A673 (cell line): ENCODE measurements around the gene TRMT61A. TPM values are rescaled to one million over a fixed set of nuclear protein-coding genes. Genes with fewer than 3 reads are reported as not detected.

Source experiments
- BruUV-seq: library from RNA; stranded (reverse); fragments of 400-500 nt; replicated peaks from 2 replicates; lab custom pipeline; 2021; lab: Mats Ljungman, UMichigan
- CTCF ChIA-PET: fragments of 300-600 bp; sonication (Branson Sonifier 250); formaldehyde crosslinking; loops from one replicate; lab custom pipeline; 2022; ENCODE audit warnings: antibody characterized with exemption; lab: Charles Lee
- POLR2A ChIA-PET: fragments of 300-600 bp; sonication (Branson Sonifier 250); formaldehyde crosslinking; loops from one replicate; lab custom pipeline; 2022; ENCODE audit warnings: antibody characterized with exemption; ENCODE audit not compliant: low non-redundant PET; lab: Charles Lee
- DNase-seq: peaks from one replicate; pipeline ENCODE4 v3.0.0-alpha.2; 2015; ENCODE audit warnings: low spot score
- H3K27ac ChIP-seq: fragments of 200-600 bp; sonication (generic); 2 replicates; pipeline ENCODE4 v1.5.1; 2016; ENCODE audit warnings: mixed run types, low read depth, mild to moderate bottlenecking, mixed read lengths, antibody characterized with exemption, low read length; ENCODE audit not compliant: poor library complexity, severe bottlenecking
- H3K27me3 ChIP-seq: fragments of 200-600 bp; sonication (generic); replicated peaks from 2 replicates; pipeline ENCODE4 v1.6.1; 2017; ENCODE audit warnings: mixed run types, low read depth, mild to moderate bottlenecking, mixed read lengths, antibody characterized with exemption, low read length; ENCODE audit not compliant: insufficient read depth, poor library complexity
- H3K36me3 ChIP-seq: fragments of 200-600 bp; sonication (generic); 2 replicates; pipeline ENCODE4 v1.6.1; 2016; ENCODE audit warnings: mixed run types, mild to moderate bottlenecking, mixed read lengths, antibody characterized with exemption, low read length; ENCODE audit not compliant: insufficient read depth, poor library complexity, severe bottlenecking
- H3K4me1 ChIP-seq: fragments of 200-600 bp; sonication (generic); 2 replicates; pipeline ENCODE4 v1.6.1; 2017; ENCODE audit warnings: mixed run types, mild to moderate bottlenecking, mixed read lengths, antibody characterized with exemption, low read length; ENCODE audit not compliant: insufficient read depth, poor library complexity, severe bottlenecking
- H3K4me3 ChIP-seq: fragments of 200-600 bp; sonication (generic); 2 replicates; pipeline ENCODE4 v1.5.1; 2016; ENCODE audit warnings: low read depth, mixed run types, mild to moderate bottlenecking, mixed read lengths, low read length; ENCODE audit not compliant: poor library complexity, severe bottlenecking
- H3K9me3 ChIP-seq: fragments of 200-600 bp; sonication (generic); 2 replicates; pipeline ENCODE4 v1.6.1; 2016; ENCODE audit warnings: mixed run types, low read depth, mild to moderate bottlenecking, mixed read lengths, antibody characterized with exemption, low read length; ENCODE audit not compliant: poor library complexity, severe bottlenecking
- EZH2 ChIP-seq: fragments of 200-600 bp; sonication (generic); IDR thresholded peaks from 2 replicates; pipeline ENCODE4 v1.6.1; 2017; ENCODE audit warnings: borderline replicate concordance, low read depth, mild to moderate bottlenecking, mixed read lengths, antibody characterized with exemption, low read length; ENCODE audit not compliant: poor library complexity, severe bottlenecking
- intact Hi-C: fragments of 100-400 bp; cut with micrococcal nuclease; formaldehyde crosslinking; loops from one replicate; pipeline ENCODE4 v1.10.0; 2022; ENCODE audit not compliant: unreplicated experiment
- total RNA-seq: library from RNA; stranded (reverse); gene quantifications from 2 replicates; pipeline ENCODE4 v1.2.3, GENCODE V29; 2021
- TF ChIP-seq, protein P1 (sequence below): fragments of 300-800, 200-600 bp; sonication (generic); conservative IDR thresholded peaks from 2 replicates; pipeline ENCODE4 v1.5.1; 2017; ENCODE audit warnings: low read depth, mild to moderate bottlenecking, antibody characterized with exemption, low read length, moderate library complexity, mixed read lengths

The TRMT61A gene
- total RNA-seq, 1 experiment from 2014 or later = 23.6 TPM

DNA sequence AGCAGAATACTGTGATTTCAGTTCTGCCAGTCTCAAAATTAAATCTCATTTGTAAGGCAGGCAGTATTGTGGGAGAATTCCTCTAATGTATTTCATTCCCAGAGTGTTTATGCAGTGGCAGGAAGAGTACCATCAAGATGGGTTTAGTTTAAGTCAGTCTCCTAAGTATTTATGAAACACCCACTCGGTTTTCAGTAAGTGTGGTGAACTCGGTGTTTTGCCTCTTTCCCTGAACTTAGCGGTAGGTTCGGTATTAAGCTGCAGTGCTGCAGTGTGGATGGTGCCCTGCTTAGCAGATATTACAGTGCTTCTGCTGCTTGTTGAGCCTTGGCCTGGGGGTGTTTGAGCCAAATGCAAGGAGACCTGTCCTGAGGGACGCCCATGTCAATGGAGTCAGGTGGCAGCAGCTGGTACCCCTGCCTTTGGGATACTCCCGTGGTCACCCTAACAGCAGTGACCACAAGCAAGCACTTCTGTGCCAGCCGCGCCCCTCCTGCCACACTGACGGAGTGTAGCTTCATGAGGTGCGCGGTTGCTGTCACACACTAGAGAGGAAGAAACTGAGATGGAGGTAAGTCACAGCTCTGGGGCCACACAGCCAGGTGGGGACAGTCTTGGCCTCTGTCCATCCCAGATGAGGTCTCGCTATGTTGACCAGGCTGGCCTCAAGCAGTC lies 49.5 kb downstream of the TRMT61A start:
- CTCF ChIA-PET = no interaction called here
- TF ChIP-seq, protein P1, sequence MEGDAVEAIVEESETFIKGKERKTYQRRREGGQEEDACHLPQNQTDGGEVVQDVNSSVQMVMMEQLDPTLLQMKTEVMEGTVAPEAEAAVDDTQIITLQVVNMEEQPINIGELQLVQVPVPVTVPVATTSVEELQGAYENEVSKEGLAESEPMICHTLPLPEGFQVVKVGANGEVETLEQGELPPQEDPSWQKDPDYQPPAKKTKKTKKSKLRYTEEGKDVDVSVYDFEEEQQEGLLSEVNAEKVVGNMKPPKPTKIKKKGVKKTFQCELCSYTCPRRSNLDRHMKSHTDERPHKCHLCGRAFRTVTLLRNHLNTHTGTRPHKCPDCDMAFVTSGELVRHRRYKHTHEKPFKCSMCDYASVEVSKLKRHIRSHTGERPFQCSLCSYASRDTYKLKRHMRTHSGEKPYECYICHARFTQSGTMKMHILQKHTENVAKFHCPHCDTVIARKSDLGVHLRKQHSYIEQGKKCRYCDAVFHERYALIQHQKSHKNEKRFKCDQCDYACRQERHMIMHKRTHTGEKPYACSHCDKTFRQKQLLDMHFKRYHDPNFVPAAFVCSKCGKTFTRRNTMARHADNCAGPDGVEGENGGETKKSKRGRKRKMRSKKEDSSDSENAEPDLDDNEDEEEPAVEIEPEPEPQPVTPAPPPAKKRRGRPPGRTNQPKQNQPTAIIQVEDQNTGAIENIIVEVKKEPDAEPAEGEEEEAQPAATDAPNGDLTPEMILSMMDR = no peak
- no peak for TF ChIP-seq EZH2
- intact Hi-C loops = loop anchor here (10.0 kb wide), 1 partner anchor 406 kb away; no protein-coding TSS in a partner anchor

DNA sequence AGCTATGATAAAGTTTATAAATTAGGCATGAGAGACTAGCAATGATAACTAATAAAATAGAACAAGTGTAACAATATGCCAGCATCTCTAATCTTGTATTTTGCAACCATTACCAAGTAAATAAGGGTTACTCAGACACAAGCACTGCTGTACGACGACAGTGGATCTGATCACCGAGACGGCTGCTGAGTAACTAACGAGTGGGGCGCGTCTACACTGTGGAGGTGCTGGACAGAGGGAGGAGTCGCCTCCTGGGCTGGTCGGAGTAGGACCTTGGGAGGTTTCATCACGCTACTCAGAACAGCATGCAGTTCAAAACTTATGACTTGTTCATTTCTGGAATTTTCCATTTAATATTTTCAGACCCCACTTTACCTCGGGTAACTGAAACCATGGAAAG lies 52.2 kb downstream of the TRMT61A start:
- CTCF ChIA-PET = no interaction called here
- Histone ChIP-seq H3K36me3 (no peaks in the 10 kb centered on the region), H3K4me1 (peaks cover 11% of the 10 kb centered on the region), H3K27me3 (no peaks in the 10 kb centered on the region), H3K4me3 (no peak overlapping the region), H3K9me3 (no peaks in the 10 kb centered on the region), H3K27ac (no peak overlapping the region)
- POLR2A ChIA-PET = no interaction called here
- BruUV-seq = no TSS peak
- DNase-seq = no peak
- TF ChIP-seq EZH2 = no peak
- TF ChIP-seq, protein P1 = no peak
- intact Hi-C loops = no loop called here

More for the DNA sequence above, 49.5 kb downstream of the TRMT61A start:
- Histone ChIP-seq H3K27me3 (no peaks in the 10 kb centered on the region), H3K27ac (no peak overlapping the region), H3K9me3 (no peaks in the 10 kb centered on the region), H3K36me3 (peaks cover 14% of the 10 kb centered on the region), H3K4me1 (peaks cover 14% of the 10 kb centered on the region), H3K4me3 (no peak overlapping the region)
- POLR2A ChIA-PET = no interaction called here
- DNase-seq = no peak
- BruUV-seq = no TSS peak

DNA sequence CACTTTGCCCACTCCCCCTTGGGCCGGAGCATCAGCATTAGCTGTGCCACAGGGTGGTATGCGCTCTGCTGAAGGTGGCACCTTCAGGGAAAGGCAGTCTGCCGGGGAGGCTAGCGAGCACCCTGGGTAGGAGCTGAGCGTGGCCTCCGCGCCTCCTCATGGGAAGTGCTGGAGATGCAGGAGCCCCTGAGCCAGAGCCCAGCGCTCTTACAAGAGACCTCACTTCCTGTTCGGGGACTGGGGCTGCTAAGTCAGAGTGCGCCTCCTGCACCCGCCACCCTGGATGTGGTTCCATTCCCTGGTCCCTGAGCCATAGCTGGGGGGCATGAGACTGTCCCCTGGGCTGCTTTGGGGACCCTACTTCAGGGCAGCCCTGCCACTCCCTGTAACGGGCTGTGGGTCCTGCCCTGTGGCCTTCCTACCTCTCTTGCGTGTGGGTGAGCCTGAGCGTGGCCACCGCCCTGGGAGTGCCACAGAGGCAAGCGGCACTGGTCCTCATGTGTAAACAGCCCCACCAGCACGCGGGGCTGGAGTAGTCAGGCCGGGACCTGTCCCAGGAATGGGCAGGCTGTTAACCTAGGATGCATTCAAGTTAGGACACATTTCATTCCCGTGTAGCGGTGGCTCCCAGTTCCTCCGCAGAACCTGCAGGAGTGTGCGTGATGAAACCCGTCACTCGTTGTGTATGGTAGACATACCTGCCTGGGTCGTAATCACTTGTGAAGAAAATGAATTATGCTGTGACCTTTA lies 53.1 kb downstream of the TRMT61A start:
- CTCF ChIA-PET = no interaction called here
- BruUV-seq = no TSS peak

More for the DNA sequence above, 53.1 kb downstream of the TRMT61A start:
- POLR2A ChIA-PET = no interaction called here
- no peaks in the 10 kb centered on the region for H3K27me3 ChIP-seq
- H3K9me3 ChIP-seq = no peaks in the 10 kb centered on the region
- H3K36me3 ChIP-seq = no peaks in the 10 kb centered on the region
- H3K4me1 ChIP-seq = peaks cover 2% of the 10 kb centered on the region
- no peak for TF ChIP-seq EZH2
- TF ChIP-seq, protein P1 = no peak
- H3K27ac ChIP-seq = no peak overlapping the region
- intact Hi-C loops = no loop called here
- DNase-seq = no peak
- H3K4me3 ChIP-seq = no peak overlapping the region
